Measurements from ENCODE around the gene RAB44. TPM values are rescaled to one million over a fixed set of nuclear protein-coding genes. Genes with fewer than 3 reads are reported as not detected.
A peak's percentile ranks its signal among the peaks of the same experiment; 100 is the strongest.

Gene RAB44
- total RNA-seq, 1 experiment from 2014 or later, result 0.11 TPM

- Mint-ChIP-seq H3K4me1 (peaks cover 29% of the 10 kb centered on the region), H3K9me3 (no peaks in the 10 kb centered on the region), H3K27ac (no peak overlapping the region), H3K36me3 (no peaks in the 10 kb centered on the region), H3K4me3 (no peak overlapping the region), H3K27me3 (ENCODE audit: low read depth) (no peaks in the 10 kb centered on the region)
- ChIA-PET POLR2A (no interaction called here), CTCF (interaction anchor here (1.3 to 19.6 kb wide), 2 partner anchors 12 to 24 kb away, joined by 6 to 454 read pairs; no protein-coding TSS in a partner anchor)
- no peak for DNase-seq (ENCODE audit: low spot score)
- TF ChIP-seq FOXP1 (CRISPR knock-in tag; IDR thresholded peaks at IDR 0.05; ENCODE audit: borderline replicate concordance) (no peak), ATF2 (CRISPR knock-in tag; IDR thresholded peaks at IDR 0.05; ENCODE audit: borderline replicate concordance, low read depth) (no peak), NR2C2 (CRISPR knock-in tag; IDR thresholded peaks at IDR 0.05) (no peak), JUN (CRISPR knock-in tag; IDR thresholded peaks at IDR 0.05) (no peak), HMGA2 (CRISPR knock-in tag; IDR thresholded peaks at IDR 0.05) (no peak), GRHL2 (CRISPR knock-in tag; IDR thresholded peaks at IDR 0.05; ENCODE audit: insufficient replicate concordance, severe bottlenecking) (no peak), TEAD4 (CRISPR knock-in tag; IDR thresholded peaks at IDR 0.05) (no peak), RORB (CRISPR knock-in tag; IDR thresholded peaks at IDR 0.05) (no peak), ZNF121 (CRISPR knock-in tag; IDR thresholded peaks at IDR 0.05) (no peak)
- TF ChIP-seq, protein P1, sequence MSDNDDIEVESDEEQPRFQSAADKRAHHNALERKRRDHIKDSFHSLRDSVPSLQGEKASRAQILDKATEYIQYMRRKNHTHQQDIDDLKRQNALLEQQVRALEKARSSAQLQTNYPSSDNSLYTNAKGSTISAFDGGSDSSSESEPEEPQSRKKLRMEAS (CRISPR knock-in tag; IDR thresholded peaks at IDR 0.05), result no peak
- ATAC-seq, result no peak
These were observed 64.5 kb downstream of the RAB44 start for GRCh38 chr6:36762123-36762522.

DNA sequence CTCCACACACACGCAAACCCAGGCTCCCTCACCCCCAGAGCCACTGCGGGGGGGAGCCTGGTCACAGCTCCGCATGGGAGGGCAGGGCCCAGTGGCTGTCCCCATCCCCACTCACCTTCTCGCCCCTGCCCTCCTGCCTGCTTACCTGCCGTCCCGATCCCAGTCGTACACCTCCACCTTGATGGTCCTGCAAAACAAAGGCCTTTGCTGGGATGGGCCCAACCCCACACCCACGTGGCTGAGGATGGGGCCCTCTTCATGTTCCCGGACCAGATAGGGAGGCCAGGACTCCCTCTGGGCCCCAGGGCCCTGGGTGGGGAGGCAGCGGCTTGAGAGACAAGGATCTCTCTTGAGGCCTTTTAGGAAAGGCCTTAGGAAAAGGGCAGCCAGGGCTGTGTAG, 67.6 kb downstream of the RAB44 start:
- POLR2A ChIA-PET, result interaction anchor here (1.0 to 1.5 kb wide), 2 partner anchors 18 to 87 kb away, joined by 4 to 7 read pairs; no protein-coding TSS in a partner anchor
- TF ChIP-seq, protein P2, sequence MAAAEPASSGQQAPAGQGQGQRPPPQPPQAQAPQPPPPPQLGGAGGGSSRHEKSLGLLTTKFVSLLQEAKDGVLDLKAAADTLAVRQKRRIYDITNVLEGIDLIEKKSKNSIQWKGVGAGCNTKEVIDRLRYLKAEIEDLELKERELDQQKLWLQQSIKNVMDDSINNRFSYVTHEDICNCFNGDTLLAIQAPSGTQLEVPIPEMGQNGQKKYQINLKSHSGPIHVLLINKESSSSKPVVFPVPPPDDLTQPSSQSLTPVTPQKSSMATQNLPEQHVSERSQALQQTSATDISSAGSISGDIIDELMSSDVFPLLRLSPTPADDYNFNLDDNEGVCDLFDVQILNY (CRISPR knock-in tag; IDR thresholded peaks at IDR 0.05), result no peak
- TF ChIP-seq ZMAT4 (CRISPR knock-in tag; IDR thresholded peaks at IDR 0.05), result no peak
- TF ChIP-seq GABPB1 (CRISPR knock-in tag; IDR thresholded peaks at IDR 0.05), result no peak
- TF ChIP-seq ZNF138 (CRISPR knock-in tag; conservative IDR thresholded peaks at IDR 0.05), result no peak

DNA sequence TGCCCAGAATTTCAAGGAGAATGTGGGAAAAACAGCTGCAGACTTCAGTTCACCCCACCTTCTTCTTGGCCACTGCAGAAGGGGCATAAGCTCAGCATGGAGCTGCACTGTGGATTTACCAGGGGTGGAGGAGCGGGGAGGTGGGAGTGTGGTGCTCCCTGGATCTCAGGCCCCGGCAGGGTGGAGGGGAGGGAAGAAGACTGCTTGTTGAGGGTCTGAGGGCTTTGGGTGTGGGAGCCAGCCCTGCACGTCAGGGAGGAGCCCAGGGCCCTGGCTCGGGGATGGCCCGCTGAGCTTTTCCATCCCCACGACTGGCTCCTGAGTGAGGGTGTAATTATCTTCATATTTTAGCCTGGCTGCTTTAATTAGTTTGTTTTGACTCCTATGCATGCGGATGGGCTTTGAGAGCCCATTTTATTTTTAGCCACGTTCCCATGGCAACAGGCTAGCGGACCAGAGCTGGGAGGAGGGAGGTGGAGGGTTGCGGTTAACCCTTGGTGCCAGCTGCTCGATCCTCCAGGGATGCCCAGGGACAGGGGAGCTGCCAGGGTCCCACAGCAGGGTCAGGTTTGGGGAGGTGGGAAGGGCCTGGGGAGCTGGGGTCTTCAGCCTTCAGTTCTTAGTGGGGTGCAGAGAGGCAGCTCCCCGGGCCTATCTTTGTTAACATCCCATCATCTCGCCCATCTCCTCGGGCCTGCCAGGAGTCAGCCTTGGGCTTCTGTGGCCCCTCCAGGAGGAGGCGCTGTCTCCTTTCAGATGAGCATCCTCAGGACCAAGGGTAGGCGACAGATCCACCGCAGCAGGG, 68.2 kb downstream of the RAB44 start:
- Mint-ChIP-seq H3K4me3 (no peak overlapping the region), H3K36me3 (no peaks in the 10 kb centered on the region), H3K4me1 (peaks cover 17% of the 10 kb centered on the region), H3K27ac (no peak overlapping the region), H3K9me3 (no peaks in the 10 kb centered on the region), H3K27me3 (ENCODE audit: low read depth) (no peaks in the 10 kb centered on the region)
- DNase-seq (ENCODE audit: low spot score) (peak; percentile 91), ATAC-seq (peak; percentile 93)
- ChIA-PET CTCF (interaction anchor here (0.6 to 19.6 kb wide), 57 partner anchors 10 to 447 kb away, joined by 3 to 454 read pairs (median 5); partner anchors contain the start of genes C6orf89, CDKN1A, MTCH1 and PPIL1), POLR2A (interaction anchor here (1.0 to 1.5 kb wide), 2 partner anchors 17 to 87 kb away, joined by 4 to 7 read pairs; no protein-coding TSS in a partner anchor)
- TF ChIP-seq ETV6 (CRISPR knock-in tag; IDR thresholded peaks at IDR 0.05) (0 out of 2 replicates have a peak, but pooled peaks have one; percentile 34), ZNF263 (CRISPR knock-in tag; IDR thresholded peaks at IDR 0.05; ENCODE audit: low read depth) (0 out of 2 replicates have a peak, but pooled peaks have one; percentile 26), E2F1 (CRISPR knock-in tag; IDR thresholded peaks at IDR 0.05) (no peak), NFE2L1 (CRISPR knock-in tag; IDR thresholded peaks at IDR 0.05) (no peak), OVOL2 (CRISPR knock-in tag; IDR thresholded peaks at IDR 0.05; ENCODE audit: borderline replicate concordance) (no peak)
- TF ChIP-seq, protein P3, sequence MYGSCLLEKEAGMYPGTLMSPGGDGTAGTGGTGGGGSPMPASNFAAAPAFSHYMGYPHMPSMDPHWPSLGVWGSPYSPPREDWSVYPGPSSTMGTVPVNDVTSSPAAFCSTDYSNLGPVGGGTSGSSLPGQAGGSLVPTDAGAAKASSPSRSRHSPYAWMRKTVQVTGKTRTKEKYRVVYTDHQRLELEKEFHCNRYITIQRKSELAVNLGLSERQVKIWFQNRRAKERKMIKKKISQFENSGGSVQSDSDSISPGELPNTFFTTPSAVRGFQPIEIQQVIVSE (CRISPR knock-in tag; IDR thresholded peaks at IDR 0.05; ENCODE audit: borderline replicate concordance), result no peak
- TF ChIP-seq, protein P4, sequence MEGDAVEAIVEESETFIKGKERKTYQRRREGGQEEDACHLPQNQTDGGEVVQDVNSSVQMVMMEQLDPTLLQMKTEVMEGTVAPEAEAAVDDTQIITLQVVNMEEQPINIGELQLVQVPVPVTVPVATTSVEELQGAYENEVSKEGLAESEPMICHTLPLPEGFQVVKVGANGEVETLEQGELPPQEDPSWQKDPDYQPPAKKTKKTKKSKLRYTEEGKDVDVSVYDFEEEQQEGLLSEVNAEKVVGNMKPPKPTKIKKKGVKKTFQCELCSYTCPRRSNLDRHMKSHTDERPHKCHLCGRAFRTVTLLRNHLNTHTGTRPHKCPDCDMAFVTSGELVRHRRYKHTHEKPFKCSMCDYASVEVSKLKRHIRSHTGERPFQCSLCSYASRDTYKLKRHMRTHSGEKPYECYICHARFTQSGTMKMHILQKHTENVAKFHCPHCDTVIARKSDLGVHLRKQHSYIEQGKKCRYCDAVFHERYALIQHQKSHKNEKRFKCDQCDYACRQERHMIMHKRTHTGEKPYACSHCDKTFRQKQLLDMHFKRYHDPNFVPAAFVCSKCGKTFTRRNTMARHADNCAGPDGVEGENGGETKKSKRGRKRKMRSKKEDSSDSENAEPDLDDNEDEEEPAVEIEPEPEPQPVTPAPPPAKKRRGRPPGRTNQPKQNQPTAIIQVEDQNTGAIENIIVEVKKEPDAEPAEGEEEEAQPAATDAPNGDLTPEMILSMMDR (IDR thresholded peaks at IDR 0.05), result peak; percentile 91

More for the DNA sequence above, 67.6 kb downstream of the RAB44 start:
- no peak overlapping the region for H3K27ac Mint-ChIP-seq
- no peak overlapping the region for H3K4me3 Mint-ChIP-seq
- H3K36me3 Mint-ChIP-seq, result no peaks in the 10 kb centered on the region
- H3K9me3 Mint-ChIP-seq, result no peaks in the 10 kb centered on the region
- DNase-seq (ENCODE audit: low spot score) (no peak), ATAC-seq (no peak)
- H3K27me3 Mint-ChIP-seq (ENCODE audit: low read depth), result no peaks in the 10 kb centered on the region
- CTCF ChIA-PET, result interaction anchor here (0.8 to 19.6 kb wide), 30 partner anchors 10 to 448 kb away, joined by 3 to 454 read pairs (median 8); partner anchors contain the start of genes C6orf89, MTCH1 and PPIL1
- peaks cover 17% of the 10 kb centered on the region for H3K4me1 Mint-ChIP-seq

Data from WTC11 (cell line).